GM12892 (cell line): ENCODE data around the gene ATRN.

Experiments used
- DNase-seq: peaks from one replicate; pipeline ENCODE4 v3.0.0; 2011; ENCODE audit not compliant: insufficient read length
- FAIRE-seq: peaks from 2 replicates; lab custom pipeline; 2011; peaks lifted over from hg19 to GRCh38; lab: Jason Lieb, UNC
- POLR2A ChIP-seq: IDR thresholded peaks from 2 replicates; pipeline ENCODE4 v1.6.1; 2011; ENCODE audit warnings: low read depth, low read length, control low read depth
- POLR2AphosphoS5 ChIP-seq: IDR thresholded peaks from 2 replicates; pipeline ENCODE4 v1.6.1; 2011; ENCODE audit warnings: low read depth, low read length, control low read depth
- TAF1 ChIP-seq: IDR thresholded peaks from 2 replicates; pipeline ENCODE4 v1.6.1; 2011; ENCODE audit warnings: low read depth, mild to moderate bottlenecking, control low read depth, low read length, borderline replicate concordance

ATRN gene

GRCh38 chr20:3670945-3671344 is 200.1 kb downstream of the ATRN start:
- TF ChIP-seq POLR2A = no peak
- no peak for TF ChIP-seq TAF1
- TF ChIP-seq POLR2AphosphoS5 = no peak
- no peak for FAIRE-seq
- no peak for DNase-seq

GRCh38 chr20:3671986-3672546 is 201.2 kb downstream of the ATRN start:
- no peak for FAIRE-seq
- no peak for DNase-seq
- no peak for TF ChIP-seq POLR2AphosphoS5

- no peak for FAIRE-seq
- TF ChIP-seq POLR2A = no peak
- TF ChIP-seq TAF1 = no peak
- no peak for TF ChIP-seq POLR2AphosphoS5
- no peak for DNase-seq
Measured at GRCh38 chr20:3672547-3673171, 201.8 kb downstream of the ATRN start.

GRCh38 chr20:3673221-3674070 is 202.6 kb downstream of the ATRN start:
- no peak for FAIRE-seq
- TF ChIP-seq TAF1 = no peak
- TF ChIP-seq POLR2AphosphoS5 = no peak
- no peak for TF ChIP-seq POLR2A
- no peak for DNase-seq

- FAIRE-seq (no peak), DNase-seq (no peak)
- TF ChIP-seq POLR2A (no peak), TAF1 (no peak), POLR2AphosphoS5 (no peak)
Measured at GRCh38 chr20:3674447-3674846, 203.6 kb downstream of the ATRN start.

- DNase-seq (no peak), FAIRE-seq (no peak)
- TF ChIP-seq TAF1 = no peak
- no peak for TF ChIP-seq POLR2AphosphoS5
- TF ChIP-seq POLR2A = no peak
Measured at GRCh38 chr20:3674995-3675900, 204.4 kb downstream of the ATRN start.

- FAIRE-seq = no peak
- DNase-seq = no peak
Measured at GRCh38 chr20:3677733-3678132, 206.9 kb downstream of the ATRN start.

GRCh38 chr20:3678198-3678597 is 207.4 kb downstream of the ATRN start:
- no peak for TF ChIP-seq TAF1
- TF ChIP-seq POLR2A = no peak
- TF ChIP-seq POLR2AphosphoS5 = no peak
- DNase-seq (no peak), FAIRE-seq (no peak)

More at GRCh38 chr20:3677733-3678132, 206.9 kb downstream of the ATRN start:
- TF ChIP-seq POLR2A (no peak), TAF1 (no peak), POLR2AphosphoS5 (no peak)

GRCh38 chr20:3678856-3679720 is 208.3 kb downstream of the ATRN start:
- FAIRE-seq = no peak

More at GRCh38 chr20:3678856-3679720, 208.3 kb downstream of the ATRN start:
- no peak for TF ChIP-seq TAF1
- no peak for DNase-seq
